Measurements from ENCODE around the gene GP1BA.

Gene GP1BA

DNA sequence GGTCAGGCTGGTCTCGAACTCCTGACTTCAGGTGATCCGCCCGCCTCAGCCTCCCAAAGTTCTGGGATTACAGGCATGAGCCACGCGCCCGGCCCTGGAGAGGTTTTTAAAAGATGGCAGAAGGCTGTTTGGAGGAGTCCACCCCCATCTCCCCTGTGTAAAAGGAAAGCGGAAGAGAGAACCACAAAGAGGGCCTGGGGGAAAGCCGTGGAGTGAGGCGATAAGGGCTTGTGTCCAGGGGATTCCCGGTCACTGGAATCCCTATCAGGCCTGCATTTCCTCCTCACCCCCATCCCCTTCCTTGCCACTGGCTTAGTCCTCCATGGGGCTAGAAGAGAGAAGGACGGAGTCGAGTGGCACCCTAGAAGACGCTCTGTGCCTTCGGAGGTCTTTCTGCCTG lies at the start of gene GP1BA:
Gene GP1BA, plus strand, starts transcription at position 315 of the 400 bp plus-strand sequence. CDS start 328 bp downstream, outside the sequence.
- no peak for DNase-seq (ENCODE audit: low read depth in 2 of 2, low spot score in 1 of 2)

DNA sequence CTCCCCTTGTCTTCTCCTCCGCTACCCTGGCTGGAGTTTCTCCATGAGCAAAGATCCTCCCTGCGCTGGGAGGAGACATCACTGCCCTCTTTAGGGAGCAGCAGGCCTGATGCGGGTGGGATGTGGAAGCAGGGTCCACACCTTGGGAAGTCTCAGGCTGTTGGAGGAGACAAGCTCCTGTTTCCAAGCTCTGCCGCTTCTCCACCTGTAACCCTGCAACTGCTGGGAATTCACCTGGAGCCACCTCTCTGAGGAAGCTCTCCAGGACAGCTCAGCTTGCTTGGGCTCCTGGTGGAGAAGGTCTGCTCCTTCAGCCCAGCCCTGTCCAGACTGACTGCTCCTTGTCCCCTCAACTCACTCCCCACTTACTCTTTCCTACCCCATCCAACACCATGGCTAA lies 47.6 kb upstream of the GP1BA start:
- no peak for DNase-seq (ENCODE audit: low read depth in 2 of 2, low spot score in 1 of 2)

DNA sequence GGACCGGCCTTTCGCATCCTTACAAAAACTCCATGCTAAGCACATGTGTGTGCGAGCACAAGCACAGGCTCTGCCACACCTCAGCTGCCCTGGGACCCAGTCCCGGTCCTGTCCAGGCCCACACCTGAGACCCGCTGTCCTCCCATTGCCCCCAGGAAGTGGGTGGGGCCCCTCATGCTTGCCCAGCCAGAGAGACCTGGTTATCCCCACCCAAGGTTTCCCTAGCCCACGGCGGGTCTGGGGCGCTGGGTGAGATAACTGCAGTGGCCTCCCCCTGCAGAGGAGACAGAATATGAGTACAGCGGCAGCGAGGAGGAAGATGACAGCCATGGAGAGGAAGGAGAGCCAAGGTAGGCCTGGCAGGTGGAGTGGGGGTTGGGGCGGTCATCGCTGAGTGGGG lies 45.2 kb upstream of the GP1BA start:
- DNase-seq (ENCODE audit: low read depth in 2 of 2, low spot score in 1 of 2): no peak

DNA sequence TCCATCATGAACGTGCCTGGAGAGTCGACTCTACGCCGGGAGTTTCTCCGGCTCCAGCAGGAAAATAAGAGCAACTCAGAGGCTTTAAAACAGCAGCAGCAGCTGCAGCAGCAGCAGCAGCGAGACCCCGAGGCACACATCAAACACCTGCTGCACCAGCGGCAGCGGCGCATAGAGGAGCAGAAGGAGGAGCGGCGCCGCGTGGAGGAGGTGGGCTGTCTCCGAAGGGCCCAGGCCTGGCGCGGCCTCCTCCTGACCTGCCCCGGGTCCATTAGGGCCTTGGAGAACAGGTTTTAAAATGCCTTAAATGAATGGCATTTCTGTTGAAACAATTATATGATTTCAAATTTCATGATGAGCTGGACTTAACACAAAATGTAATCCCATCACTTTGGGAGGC lies 44.5 kb upstream of the GP1BA start:
- DNase-seq (ENCODE audit: low read depth in 2 of 2, low spot score in 1 of 2): no peak

DNA sequence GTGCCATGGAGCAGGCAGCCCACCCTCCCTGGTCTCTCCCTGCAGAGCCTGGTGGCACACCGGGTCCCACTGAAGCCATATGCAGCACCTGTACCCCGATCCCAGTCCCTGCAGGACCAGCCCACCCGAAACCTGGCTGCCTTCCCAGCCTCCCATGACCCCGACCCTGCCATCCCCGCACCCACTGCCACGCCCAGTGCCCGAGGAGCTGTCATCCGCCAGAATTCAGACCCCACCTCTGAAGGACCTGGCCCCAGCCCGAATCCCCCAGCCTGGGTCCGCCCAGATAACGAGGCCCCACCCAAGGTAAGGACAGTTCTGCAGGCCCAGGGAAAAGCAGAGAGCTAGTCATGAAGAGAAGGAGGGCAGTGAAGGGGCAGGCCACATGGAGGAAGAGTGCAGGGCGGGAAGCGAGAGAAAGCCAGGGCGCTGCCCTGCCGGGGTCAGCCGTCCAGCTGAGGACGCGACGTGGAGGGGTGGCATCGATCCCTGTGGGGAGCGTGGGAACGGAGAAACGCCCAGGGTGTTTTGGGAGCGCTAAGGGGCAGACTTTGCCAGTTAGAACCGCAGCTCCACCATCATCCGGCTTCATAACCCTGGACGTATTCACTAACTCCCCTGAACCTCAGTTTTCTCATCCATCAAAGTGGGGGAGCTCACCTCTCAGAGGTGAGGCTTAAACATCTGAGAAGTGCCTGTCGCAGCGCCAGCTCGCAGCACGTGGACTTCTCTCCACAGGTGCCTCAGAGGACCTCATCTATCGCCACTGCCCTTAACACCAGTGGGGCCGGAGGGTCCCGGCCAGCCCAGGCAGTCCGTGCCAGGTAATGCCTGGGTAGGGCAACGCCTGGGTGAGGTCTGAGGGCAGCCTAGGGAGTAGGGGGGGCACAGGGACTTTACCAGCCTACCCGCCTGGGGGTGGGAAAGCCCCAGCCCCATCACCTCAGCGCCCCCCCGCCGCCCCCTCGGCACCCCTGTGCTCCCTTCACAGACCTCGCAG lies 40.4 kb upstream of the GP1BA start:
- no peak for DNase-seq (ENCODE audit: low read depth in 2 of 2, low spot score in 1 of 2)

DNA sequence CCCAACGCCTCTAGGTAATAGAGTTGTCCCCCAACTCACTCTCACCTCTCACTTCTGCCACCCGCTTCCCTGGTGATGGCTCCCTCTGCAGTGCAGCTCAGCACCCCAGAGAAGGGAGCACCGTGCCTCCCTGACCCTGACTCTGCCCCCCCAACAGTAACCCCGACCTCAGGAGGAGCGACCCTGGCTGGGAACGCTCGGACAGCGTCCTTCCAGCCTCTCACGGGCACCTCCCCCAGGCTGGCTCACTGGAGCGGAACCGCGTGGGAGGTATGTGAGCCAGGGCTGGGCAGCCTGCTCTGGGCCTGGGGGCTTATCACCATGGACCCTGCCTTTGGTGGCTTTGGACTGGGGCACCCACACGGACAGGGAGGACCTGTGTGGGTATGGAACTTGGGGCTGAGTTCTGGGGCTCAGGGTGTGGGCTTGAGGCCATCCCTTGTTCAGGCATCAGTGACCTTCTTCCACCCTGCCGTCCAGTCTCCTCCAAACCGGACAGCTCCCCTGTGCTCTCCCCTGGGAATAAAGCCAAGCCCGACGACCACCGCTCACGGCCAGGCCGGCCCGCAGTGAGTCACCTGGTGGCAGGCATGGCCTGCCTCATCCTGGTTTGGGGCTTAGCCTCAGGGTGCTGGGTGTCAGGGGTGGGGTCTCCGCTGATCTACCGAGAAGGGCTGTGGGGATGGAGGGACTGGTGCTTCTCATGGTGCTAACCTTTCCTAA lies 39.4 kb upstream of the GP1BA start:
- DNase-seq (ENCODE audit: low read depth in 2 of 2, low spot score in 1 of 2): no peak

DNA sequence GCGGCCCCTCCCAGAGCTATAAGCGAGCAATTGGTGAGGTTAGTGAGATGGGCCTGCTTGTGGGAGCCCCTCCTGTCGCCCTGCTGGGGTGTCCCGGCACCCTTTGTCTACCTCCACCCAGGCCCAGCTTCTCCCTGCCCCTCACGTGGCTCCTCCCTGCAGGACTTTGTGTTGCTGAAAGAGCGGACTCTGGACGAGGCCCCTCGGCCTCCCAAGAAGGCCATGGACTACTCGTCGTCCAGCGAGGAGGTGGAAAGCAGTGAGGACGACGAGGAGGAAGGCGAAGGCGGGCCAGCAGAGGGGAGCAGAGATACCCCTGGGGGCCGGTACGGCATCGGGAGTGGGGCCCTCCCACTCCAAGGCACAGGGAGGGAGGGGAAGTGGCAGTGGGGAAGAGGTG lies 38.8 kb upstream of the GP1BA start:
- DNase-seq (ENCODE audit: low read depth in 2 of 2, low spot score in 1 of 2): no peak

DNA sequence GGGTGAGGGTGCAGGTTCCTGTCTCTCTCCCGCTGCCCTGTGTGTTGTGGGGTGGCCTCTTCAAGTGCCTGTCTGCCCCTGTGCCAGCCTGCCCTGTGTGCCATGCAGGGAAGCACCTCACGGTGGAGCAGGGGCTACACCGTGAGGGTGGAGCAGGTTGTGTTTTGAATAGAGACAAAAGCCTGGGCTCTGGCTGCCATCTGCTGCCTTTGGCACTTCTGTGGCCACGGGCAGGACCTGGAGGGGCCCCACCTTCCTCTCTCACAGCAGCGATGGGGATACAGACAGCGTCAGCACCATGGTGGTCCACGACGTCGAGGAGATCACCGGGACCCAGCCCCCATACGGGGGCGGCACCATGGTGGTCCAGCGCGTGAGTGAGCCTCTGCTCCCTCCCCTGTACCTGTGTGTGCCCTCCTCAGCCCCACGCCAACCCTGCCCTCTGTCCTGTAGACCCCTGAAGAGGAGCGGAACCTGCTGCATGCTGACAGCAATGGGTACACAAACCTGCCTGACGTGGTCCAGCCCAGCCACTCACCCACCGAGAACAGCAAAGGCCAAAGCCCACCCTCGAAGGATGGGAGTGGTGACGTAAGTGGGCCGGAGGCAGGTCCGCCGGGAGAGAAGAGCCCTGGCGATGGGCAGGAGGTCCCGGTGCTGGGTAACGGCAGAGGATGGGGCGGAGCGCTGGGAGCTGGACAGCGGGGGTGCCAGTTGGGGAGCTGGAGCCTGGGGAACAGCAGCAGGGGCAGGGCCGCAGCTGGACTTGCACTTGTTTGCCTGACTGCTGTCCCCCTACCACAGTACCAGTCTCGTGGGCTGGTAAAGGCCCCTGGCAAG lies 38.1 kb upstream of the GP1BA start:
- no peak for DNase-seq (ENCODE audit: low read depth in 2 of 2, low spot score in 1 of 2)

DNA sequence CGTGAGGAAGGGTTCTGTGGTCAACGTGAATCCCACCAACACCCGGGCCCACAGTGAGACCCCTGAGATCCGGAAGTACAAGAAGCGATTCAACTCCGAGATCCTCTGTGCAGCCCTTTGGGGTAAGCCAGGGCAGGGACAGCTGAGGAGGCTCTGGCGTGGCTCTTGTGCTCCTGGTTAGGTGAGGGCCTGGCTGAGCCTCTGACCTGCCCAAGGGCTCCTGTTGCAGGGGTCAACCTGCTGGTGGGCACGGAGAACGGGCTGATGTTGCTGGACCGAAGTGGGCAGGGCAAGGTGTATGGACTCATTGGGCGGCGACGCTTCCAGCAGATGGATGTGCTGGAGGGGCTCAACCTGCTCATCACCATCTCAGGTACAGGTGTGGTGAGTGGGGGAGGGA lies 37.0 kb upstream of the GP1BA start:
- DNase-seq (ENCODE audit: low read depth in 2 of 2, low spot score in 1 of 2): no peak

DNA sequence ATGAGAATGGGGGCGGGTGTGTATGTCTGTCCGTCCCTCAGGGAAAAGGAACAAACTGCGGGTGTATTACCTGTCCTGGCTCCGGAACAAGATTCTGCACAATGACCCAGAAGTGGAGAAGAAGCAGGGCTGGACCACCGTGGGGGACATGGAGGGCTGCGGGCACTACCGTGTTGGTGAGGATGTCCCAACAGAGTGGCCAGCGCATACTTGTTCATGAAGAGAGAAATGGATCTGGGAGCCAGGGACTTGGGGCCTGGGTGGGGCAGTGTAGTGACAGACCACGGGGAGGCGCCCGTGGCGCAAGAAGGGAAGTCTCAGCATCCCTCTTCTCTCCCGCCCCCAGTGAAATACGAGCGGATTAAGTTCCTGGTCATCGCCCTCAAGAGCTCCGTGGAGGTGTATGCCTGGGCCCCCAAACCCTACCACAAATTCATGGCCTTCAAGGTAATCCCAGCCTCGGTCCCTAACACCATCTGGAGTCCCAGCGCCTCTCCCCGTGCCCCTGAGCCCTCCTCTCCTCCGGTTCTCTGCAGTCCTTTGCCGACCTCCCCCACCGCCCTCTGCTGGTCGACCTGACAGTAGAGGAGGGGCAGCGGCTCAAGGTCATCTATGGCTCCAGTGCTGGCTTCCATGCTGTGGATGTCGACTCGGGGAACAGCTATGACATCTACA lies 36.3 kb upstream of the GP1BA start:
- no peak for DNase-seq (ENCODE audit: low read depth in 2 of 2, low spot score in 1 of 2)

DNA sequence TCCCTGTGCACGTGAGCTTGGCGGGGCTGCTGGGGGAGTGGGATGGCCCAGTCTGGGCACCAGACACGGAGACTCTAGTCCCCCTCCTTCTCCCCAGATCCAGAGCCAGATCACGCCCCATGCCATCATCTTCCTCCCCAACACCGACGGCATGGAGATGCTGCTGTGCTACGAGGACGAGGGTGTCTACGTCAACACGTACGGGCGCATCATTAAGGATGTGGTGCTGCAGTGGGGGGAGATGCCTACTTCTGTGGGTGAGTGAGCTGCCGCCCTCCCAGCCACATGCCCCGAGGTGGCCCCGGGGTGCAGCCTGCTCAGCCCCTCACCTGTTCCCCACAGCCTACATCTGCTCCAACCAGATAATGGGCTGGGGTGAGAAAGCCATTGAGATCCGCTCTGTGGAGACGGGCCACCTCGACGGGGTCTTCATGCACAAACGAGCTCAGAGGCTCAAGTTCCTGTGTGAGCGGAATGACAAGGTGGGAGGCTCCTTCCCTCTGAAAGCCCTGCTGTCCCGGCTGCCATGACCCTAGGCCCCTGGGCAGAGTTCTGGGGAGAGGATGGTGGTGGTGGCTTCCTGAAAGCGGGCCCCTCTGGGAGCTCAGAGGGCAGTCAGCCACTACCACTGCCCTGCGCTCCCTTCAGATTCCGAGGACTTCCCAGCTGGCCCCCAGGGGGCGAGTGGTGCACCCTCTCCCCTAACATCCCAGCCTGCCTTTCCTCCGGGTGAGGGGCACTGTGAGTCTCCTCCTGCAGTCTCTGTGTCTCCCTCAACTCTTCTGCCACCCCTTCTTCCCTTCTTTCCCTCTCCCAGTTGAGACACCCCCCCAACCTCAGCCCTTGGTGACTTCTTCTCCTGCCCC lies 35.5 kb upstream of the GP1BA start:
- DNase-seq (ENCODE audit: low read depth in 2 of 2, low spot score in 1 of 2): no peak

DNA sequence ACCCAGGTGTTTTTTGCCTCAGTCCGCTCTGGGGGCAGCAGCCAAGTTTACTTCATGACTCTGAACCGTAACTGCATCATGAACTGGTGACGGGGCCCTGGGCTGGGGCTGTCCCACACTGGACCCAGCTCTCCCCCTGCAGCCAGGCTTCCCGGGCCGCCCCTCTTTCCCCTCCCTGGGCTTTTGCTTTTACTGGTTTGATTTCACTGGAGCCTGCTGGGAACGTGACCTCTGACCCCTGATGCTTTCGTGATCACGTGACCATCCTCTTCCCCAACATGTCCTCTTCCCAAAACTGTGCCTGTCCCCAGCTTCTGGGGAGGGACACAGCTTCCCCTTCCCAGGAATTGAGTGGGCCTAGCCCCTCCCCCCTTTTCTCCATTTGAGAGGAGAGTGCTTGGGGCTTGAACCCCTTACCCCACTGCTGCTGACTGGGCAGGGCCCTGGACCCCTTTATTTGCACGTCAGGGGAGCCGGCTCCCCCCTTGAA lies 34.8 kb upstream of the GP1BA start:
- DNase-seq (ENCODE audit: low read depth in 2 of 2, low spot score in 1 of 2): no peak

DNA sequence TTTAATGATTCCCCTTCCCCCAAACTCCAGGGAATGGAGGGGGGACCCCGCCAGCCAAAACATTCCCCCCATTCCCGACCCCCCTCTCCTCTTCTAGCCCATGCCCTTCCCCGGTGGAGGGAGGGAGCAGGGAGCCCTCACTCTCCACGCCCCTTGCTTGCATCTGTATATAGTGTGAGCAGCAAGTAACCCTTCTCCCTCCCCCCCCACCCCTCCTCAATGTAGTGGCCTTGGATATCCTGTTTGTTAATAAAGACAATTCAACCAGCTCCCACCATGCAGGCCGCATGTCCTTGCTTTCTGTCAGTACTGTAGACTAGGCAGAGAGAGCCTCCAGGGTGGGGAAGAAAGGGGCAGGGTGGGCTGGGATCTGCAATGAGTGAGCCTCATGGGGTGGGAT lies 34.3 kb upstream of the GP1BA start:
- DNase-seq (ENCODE audit: low read depth in 2 of 2, low spot score in 1 of 2): no peak

DNA sequence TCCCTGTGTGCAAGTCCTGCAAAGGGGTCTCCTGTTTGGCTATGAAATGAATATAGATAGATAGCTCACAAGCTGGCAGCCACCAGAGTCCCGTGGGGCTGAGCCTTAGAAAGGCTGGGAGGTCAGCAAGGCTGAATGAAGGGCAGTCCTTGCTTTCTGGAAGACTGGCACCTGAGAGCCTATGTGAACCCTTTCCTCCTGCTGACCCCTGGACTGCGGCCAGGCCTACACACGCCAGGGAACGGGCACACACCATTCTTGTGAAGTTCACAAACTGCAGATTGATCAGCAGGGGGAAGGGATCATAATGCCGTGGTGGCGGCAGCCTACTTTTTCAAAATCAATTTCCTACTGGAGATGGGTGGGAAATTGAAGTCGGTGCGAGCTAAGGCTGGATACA lies 33.7 kb upstream of the GP1BA start:
- DNase-seq (ENCODE audit: low read depth in 2 of 2, low spot score in 1 of 2): no peak

DNA sequence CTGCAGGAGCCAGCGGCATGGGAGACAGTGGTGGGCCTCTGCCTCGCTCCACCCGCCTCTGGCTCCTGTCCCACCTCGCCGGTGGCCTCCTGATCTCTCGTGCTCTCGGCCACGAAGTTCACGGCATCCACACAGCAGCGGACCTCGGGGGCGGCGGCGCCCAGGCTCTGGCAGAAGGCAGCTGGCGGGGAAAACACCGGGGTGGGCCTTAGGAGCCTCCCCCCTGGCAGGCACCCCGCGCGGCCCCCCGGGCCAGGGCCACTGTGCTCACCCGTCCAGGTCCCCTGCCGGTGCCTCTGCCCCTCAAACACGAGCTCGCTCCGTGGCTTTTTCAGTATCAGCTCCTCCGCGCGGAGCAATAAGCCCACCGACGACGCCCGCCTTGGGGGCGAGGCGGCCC lies 33.1 kb upstream of the GP1BA start:
- no peak for DNase-seq (ENCODE audit: low read depth in 2 of 2, low spot score in 1 of 2)

DNA sequence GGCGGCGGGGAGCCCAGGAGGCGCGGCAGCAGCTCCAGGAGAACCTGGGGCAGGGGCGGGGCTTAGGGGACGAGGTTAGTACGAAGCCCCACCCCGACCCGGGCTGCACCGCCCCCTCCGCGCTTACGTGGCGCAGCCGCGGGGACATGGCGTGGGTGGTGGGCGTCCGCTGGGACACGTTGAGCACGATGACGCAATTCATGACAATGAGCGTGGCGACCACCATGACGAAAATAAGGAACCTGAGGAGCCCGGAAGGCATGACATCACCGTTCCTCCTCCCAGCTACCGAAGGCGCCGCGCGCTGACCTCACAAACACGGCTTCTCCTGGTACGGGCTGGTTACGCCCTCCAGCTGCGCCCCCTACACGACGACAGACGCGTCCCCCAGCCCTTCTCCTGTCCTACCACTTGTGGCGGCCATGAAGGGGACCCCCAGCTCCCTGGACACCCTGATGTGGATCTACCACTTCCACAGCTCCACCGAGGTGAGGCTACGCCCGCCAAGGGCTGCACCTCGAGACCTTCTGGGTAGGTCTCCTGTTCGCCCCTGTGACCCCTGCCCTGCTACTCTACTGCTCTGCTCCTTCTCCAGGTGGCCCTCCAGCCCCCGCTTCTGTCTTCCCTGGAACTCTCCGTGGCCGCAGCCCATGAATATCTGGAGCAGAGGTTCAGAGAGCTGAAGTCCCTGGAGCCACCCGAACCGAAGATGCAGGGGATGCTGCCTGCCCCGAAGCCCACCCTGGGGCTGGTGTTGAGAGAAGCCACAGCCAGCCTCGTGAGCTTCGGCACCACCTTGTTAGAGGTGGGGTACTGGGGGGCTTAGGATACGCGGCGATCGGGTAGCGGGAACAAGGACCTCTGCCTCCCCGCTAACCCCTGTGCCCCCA lies 32.5 kb upstream of the GP1BA start, which contains the start of gene C17orf107:
Gene C17orf107, plus strand, starts transcription at position 196 of the 890 bp plus-strand sequence. Its CDS starts 227 bp downstream, at position 423.
- DNase-seq (ENCODE audit: low read depth in 2 of 2, low spot score in 1 of 2): peak; percentile 83 to 89

DNA sequence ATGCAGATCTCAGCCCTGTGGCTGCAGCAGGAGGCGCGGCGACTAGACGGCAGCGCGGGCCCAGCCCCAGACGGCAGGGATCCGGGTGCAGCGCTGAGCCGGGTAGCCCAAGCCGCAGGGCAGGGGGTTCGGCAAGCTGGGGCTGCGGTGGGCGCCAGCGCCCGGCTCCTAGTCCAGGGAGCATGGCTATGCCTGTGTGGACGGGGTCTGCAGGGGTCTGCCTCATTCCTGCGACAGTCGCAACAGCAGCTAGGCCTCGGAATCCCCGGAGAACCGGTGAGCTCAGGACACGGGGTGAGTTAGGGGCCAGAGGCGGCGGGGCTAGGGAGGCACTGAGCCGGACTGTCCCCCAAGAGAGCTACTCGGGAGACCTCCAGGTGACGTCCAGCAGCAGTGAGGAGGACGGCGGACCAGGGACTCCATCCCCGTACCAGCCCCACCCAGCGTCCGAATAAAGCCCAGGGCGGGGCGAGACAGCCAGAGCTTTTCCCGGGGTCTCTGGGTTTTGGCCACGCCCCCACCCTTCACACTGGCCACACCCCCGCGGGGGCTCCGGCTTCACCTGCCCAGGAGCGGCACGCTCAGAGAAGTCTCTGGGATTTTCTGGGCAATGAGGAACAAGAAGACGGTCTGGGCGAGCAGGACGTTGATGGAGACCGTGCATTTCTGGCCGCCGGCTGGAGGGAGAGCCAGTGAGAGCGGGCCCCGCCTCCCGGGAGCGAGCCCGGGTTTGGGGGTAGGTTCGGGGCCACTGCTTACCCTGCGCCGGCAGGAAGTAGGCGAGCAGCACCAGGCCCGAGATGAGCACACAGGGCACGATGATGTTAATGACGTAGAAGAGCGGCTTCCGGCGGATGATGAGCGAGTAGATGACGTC lies 31.6 kb upstream of the GP1BA start:
- DNase-seq (ENCODE audit: low read depth in 2 of 2, low spot score in 1 of 2): no peak

All from stimulated activated CD8-positive, alpha-beta memory T cell treated with anti-CD3 and anti-CD28 coated beads, Interleukin-4, amount 100 ng/mL, for 1 hour (primary cell).